Neural cell (in vitro differentiated cells): Measurements from ENCODE around the gene AARS1.

ENCODE experiments used
- POLR2AphosphoS5 ChIP-seq: IDR thresholded peaks from 2 replicates; pipeline ENCODE4 v1.6.1; 2012
- TF ChIP-seq, protein P1 (sequence below): fragments of 450-650 bp; IDR thresholded peaks from 2 replicates; pipeline ENCODE4 v1.5.1; 2014; ENCODE audit warnings: antibody characterized with exemption, mild to moderate bottlenecking, moderate library complexity; ENCODE audit not compliant: poor library complexity, severe bottlenecking

DNA sequence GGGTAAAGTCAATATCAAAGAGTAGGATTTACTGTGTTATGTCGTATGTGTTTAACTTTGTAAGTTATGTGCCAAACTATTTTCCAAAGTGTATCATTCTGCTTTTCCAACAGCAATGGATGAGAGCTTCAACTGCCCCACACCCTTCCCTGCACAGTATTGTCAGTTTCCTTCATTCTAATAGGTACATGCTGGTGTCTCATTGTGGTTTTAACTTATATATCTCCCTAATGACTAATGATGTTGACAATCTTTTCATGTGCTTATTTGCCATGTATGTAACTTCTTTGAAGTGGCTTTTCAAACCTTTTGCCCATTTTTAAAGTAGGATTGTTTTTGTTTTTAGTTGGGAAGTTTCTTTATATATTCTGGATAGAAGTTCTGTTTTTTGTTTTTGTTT lies 13.4 kb upstream of the AARS1 start:
- TF ChIP-seq, protein P1, sequence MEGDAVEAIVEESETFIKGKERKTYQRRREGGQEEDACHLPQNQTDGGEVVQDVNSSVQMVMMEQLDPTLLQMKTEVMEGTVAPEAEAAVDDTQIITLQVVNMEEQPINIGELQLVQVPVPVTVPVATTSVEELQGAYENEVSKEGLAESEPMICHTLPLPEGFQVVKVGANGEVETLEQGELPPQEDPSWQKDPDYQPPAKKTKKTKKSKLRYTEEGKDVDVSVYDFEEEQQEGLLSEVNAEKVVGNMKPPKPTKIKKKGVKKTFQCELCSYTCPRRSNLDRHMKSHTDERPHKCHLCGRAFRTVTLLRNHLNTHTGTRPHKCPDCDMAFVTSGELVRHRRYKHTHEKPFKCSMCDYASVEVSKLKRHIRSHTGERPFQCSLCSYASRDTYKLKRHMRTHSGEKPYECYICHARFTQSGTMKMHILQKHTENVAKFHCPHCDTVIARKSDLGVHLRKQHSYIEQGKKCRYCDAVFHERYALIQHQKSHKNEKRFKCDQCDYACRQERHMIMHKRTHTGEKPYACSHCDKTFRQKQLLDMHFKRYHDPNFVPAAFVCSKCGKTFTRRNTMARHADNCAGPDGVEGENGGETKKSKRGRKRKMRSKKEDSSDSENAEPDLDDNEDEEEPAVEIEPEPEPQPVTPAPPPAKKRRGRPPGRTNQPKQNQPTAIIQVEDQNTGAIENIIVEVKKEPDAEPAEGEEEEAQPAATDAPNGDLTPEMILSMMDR = no peak
- no peak for TF ChIP-seq POLR2AphosphoS5
